Glutamatergic neuron (in vitro differentiated cells): ENCODE results near the gene P2RY13. TPM values are rescaled to one million over a fixed set of nuclear protein-coding genes. Genes with fewer than 3 reads are reported as not detected.

Source experiments
- DNase-seq: peaks from one replicate; pipeline ENCODE4 v3.0.0; 2022
- H3K27ac Mint-ChIP-seq: one replicate; pipeline ENCODE4 v1.8.0; 2020; ENCODE audit warnings: mild to moderate bottlenecking, mixed read lengths, inconsistent platforms; ENCODE audit not compliant: unreplicated experiment
- H3K27me3 Mint-ChIP-seq: one replicate; pipeline ENCODE4 v1.8.0; 2020; ENCODE audit warnings: mild to moderate bottlenecking, moderate library complexity, mixed read lengths, inconsistent platforms; ENCODE audit not compliant: unreplicated experiment
- H3K36me3 Mint-ChIP-seq: one replicate; pipeline ENCODE4 v1.8.0; 2020; ENCODE audit warnings: mild to moderate bottlenecking, mixed read lengths, inconsistent platforms; ENCODE audit not compliant: unreplicated experiment
- H3K4me1 Mint-ChIP-seq: one replicate; pipeline ENCODE4 v1.8.0; 2020; ENCODE audit warnings: mild to moderate bottlenecking, low read depth, mixed read lengths, inconsistent platforms; ENCODE audit not compliant: unreplicated experiment
- H3K4me3 Mint-ChIP-seq: one replicate; pipeline ENCODE4 v1.8.0; 2020; ENCODE audit warnings: mild to moderate bottlenecking, mixed read lengths, inconsistent platforms; ENCODE audit not compliant: unreplicated experiment
- H3K9me3 Mint-ChIP-seq: one replicate; pipeline ENCODE4 v1.8.0; 2020; ENCODE audit warnings: mild to moderate bottlenecking, moderate library complexity, mixed read lengths, inconsistent platforms; ENCODE audit not compliant: unreplicated experiment
- total RNA-seq: library from RNA; stranded (reverse); fragmentation: NEBNext Ultra II Directional; extraction: Animal tissue kit (Norgen Biotek cat#: 25700); gene quantifications from one replicate; pipeline ENCODE4 v1.2.1, GENCODE V29; 2021; ENCODE audit not compliant: unreplicated experiment
- TF ChIP-seq, protein P1 (sequence below): fragments of 200-600 bp; sonication (generic); IDR thresholded peaks from one replicate; pipeline ENCODE4 v1.5.0; 2021; ENCODE audit not compliant: partially characterized antibody, unreplicated experiment

The P2RY13 gene
- total RNA-seq, 1 donor from 2014 or later = not detected

DNA sequence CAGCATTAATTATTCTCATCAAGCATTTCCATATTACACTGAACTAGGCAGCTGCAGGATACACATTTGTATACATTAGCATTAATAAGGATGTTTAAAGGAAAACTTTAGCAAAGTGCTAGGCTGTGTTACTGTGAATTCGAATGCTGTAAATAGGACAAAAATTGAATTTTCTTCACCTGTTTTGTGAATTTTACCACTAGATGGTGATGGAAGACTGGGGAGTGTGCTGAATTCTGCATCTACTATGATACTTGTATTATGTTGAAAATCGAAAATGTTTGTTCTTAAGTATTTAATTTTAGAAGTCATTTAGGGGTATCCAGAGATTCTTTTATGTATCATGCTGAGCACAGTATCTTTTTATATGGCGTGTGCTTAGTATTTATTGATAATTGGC, 38.7 kb downstream of the P2RY13 start:
- Mint-ChIP-seq H3K36me3 (no peaks in the 10 kb centered on the region), H3K27me3 (no peaks in the 10 kb centered on the region), H3K4me3 (no peak overlapping the region), H3K9me3 (no peaks in the 10 kb centered on the region), H3K4me1 (peaks cover 9% of the 10 kb centered on the region), H3K27ac (no peak overlapping the region)
- TF ChIP-seq, protein P1, sequence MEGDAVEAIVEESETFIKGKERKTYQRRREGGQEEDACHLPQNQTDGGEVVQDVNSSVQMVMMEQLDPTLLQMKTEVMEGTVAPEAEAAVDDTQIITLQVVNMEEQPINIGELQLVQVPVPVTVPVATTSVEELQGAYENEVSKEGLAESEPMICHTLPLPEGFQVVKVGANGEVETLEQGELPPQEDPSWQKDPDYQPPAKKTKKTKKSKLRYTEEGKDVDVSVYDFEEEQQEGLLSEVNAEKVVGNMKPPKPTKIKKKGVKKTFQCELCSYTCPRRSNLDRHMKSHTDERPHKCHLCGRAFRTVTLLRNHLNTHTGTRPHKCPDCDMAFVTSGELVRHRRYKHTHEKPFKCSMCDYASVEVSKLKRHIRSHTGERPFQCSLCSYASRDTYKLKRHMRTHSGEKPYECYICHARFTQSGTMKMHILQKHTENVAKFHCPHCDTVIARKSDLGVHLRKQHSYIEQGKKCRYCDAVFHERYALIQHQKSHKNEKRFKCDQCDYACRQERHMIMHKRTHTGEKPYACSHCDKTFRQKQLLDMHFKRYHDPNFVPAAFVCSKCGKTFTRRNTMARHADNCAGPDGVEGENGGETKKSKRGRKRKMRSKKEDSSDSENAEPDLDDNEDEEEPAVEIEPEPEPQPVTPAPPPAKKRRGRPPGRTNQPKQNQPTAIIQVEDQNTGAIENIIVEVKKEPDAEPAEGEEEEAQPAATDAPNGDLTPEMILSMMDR = no peak
- no peak for DNase-seq

DNA sequence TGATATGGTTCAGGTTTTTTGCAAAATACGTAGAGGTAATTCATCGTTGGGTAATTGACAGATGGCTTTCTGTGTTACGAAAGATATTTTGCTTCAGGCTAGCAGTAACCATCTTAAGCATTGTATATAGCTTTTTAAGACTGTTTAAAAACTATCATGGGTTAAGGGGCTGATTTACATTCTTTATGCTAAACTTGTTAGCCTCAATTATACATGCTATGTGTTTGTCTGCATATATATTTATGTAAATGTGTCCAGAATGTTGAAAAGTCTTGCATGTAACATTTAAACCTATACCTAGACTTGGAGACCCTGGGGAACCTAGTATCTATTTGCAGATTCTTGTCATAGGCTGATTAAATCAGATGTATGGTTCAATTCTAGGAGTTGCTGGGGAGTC, 39.9 kb downstream of the P2RY13 start:
- H3K4me1 Mint-ChIP-seq = peaks cover 9% of the 10 kb centered on the region
- no peak for DNase-seq
- no peak overlapping the region for H3K4me3 Mint-ChIP-seq

DNA sequence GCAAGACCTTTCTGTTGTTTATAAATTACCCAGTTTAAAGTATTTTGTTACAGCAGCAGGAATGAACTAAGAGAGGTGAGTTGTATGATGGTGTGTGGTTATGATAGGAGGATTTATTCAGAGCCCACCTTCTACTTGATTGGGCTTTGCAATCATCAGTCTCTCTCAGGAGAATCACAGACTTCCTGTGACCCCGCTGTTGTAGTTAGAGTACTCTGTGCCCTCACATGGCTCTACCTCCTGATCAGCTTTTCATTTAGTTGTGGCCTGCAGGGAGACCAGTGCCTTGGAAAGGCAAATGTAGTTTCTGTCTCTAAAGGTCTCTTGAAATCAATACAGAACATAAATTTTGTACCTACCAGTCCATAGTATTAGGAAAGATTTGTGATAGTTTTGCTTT, 43.4 kb downstream of the P2RY13 start:
- no peaks in the 10 kb centered on the region for H3K36me3 Mint-ChIP-seq
- H3K4me3 Mint-ChIP-seq = no peak overlapping the region
- peaks cover 6% of the 10 kb centered on the region for H3K4me1 Mint-ChIP-seq
- H3K27me3 Mint-ChIP-seq = no peaks in the 10 kb centered on the region
- no peak for DNase-seq
- TF ChIP-seq, protein P1 = no peak
- no peak overlapping the region for H3K27ac Mint-ChIP-seq
- H3K9me3 Mint-ChIP-seq = no peaks in the 10 kb centered on the region

More for the DNA sequence above, 39.9 kb downstream of the P2RY13 start:
- TF ChIP-seq, protein P1 = no peak
- Mint-ChIP-seq H3K36me3 (no peaks in the 10 kb centered on the region), H3K9me3 (no peaks in the 10 kb centered on the region), H3K27me3 (no peaks in the 10 kb centered on the region), H3K27ac (no peak overlapping the region)

DNA sequence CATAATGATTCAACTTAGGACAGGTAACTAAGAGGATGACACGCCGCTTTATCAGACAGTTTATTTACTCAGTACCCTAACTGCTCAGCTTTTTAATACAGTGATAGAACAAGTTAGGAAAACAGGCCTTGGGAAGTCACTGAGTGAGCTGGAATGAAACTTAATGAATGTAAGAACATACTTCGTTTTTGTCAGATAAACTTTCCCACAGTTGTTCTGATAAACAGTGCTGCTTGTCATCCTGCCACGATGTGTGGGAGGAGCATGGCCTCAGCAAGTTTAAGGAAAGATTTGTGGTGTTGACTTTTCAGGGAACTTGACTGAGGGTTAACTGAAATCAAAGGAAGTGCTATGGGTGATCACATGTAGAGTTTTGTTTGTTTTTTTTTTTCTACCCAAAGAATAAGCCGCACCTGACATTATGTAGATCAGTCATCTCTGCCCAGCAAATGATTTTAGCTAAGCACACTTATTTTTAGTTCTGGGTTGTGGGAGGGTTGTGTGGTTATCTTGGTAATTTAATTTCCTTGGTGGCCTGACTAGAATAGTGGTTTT, 45.4 kb downstream of the P2RY13 start:
- Mint-ChIP-seq H3K9me3 (no peaks in the 10 kb centered on the region), H3K36me3 (no peaks in the 10 kb centered on the region), H3K4me3 (no peak overlapping the region), H3K27me3 (no peaks in the 10 kb centered on the region), H3K4me1 (peaks cover 4% of the 10 kb centered on the region), H3K27ac (no peak overlapping the region)
- TF ChIP-seq, protein P1 = no peak
- DNase-seq = no peak

DNA sequence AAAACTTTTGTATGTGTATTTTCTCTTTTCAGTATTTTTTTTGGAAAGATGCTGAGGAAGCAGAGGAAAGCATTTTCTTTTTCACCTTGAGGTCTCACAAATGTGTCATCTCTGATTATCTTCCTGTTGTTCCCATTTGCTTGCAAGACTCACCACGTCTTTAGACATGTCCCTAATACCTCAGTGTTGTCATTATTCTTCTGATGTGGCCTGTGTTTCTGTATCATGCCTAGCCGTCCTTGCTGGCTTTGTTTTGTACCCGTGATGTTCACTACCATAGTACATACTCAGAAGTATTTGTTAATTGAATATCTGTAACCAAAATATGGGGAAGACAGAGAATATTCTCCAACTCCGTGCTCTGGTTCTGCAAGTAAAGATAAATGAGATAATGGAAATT, 46.0 kb downstream of the P2RY13 start:
- Mint-ChIP-seq H3K27me3 (no peaks in the 10 kb centered on the region), H3K4me3 (no peak overlapping the region), H3K4me1 (no peaks in the 10 kb centered on the region), H3K36me3 (no peaks in the 10 kb centered on the region), H3K9me3 (no peaks in the 10 kb centered on the region), H3K27ac (no peak overlapping the region)
- TF ChIP-seq, protein P1 = no peak
- DNase-seq = no peak
